ENCODE results near the gene ARHGEF7. TPM values are rescaled to one million over a fixed set of nuclear protein-coding genes. Genes with fewer than 3 reads are reported as not detected.

Gene ARHGEF7
- total RNA-seq, 1 donor from 2014 or later, result 63.7 TPM

GRCh38 chr13:111204438-111205177 is 89.5 kb downstream of the ARHGEF7 start:
- TF ChIP-seq, protein P1, sequence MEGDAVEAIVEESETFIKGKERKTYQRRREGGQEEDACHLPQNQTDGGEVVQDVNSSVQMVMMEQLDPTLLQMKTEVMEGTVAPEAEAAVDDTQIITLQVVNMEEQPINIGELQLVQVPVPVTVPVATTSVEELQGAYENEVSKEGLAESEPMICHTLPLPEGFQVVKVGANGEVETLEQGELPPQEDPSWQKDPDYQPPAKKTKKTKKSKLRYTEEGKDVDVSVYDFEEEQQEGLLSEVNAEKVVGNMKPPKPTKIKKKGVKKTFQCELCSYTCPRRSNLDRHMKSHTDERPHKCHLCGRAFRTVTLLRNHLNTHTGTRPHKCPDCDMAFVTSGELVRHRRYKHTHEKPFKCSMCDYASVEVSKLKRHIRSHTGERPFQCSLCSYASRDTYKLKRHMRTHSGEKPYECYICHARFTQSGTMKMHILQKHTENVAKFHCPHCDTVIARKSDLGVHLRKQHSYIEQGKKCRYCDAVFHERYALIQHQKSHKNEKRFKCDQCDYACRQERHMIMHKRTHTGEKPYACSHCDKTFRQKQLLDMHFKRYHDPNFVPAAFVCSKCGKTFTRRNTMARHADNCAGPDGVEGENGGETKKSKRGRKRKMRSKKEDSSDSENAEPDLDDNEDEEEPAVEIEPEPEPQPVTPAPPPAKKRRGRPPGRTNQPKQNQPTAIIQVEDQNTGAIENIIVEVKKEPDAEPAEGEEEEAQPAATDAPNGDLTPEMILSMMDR (IDR thresholded peaks at IDR 0.05), result no peak
- peak overlapping the region; percentile 4 for H3K4me3 ChIP-seq
- H3K27me3 ChIP-seq (ENCODE audit: low read depth), result no peaks in the 10 kb centered on the region
- no peaks in the 10 kb centered on the region for H3K9me3 ChIP-seq
- peaks cover 44% of the 10 kb centered on the region for H3K4me1 ChIP-seq
- peaks cover 5% of the 10 kb centered on the region for H3K36me3 ChIP-seq
- ATAC-seq (peak; percentile 82 to 83), DNase-seq (peak; percentile 73)
- intact Hi-C loops (cut with DNase I), result no loop called here
- peak overlapping the region; percentile 73 for H3K27ac ChIP-seq

DNA sequence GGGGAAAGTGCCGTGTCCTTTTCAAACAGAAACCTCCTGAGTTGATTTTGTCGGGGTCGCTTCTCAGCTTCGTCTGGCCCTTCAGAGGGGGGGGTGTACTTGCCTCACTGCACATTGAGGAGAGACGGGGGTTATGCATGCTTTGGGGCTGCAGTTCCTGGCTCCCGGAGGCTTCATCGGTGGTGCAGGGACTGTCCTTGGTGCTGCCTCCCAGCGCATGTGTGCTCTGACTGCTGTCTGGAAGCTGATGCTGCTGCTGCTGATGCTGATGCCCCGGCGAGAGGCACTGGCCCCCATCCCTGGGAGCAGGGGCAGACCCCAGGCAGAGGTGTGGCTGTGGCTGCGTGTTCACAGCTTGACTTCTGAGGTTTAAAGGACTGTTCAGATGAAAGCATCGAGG is 91.0 kb downstream of the ARHGEF7 start:
- Histone ChIP-seq H3K27ac (no peak overlapping the region), H3K27me3 (ENCODE audit: low read depth) (no peaks in the 10 kb centered on the region), H3K36me3 (peaks cover 5% of the 10 kb centered on the region), H3K9me3 (no peaks in the 10 kb centered on the region), H3K4me3 (no peak overlapping the region), H3K4me1 (peaks cover 59% of the 10 kb centered on the region)
- TF ChIP-seq, protein P1 (IDR thresholded peaks at IDR 0.05), result no peak
- ATAC-seq (no peak), DNase-seq (no peak)
- intact Hi-C loops (cut with DNase I), result no loop called here

- H3K36me3 ChIP-seq, result peaks cover 5% of the 10 kb centered on the region
- TF ChIP-seq, protein P1 (IDR thresholded peaks at IDR 0.05), result no peak
- DNase-seq (no peak), ATAC-seq (no peak)
- intact Hi-C loops (cut with DNase I), result no loop called here
- H3K27me3 ChIP-seq (ENCODE audit: low read depth), result no peaks in the 10 kb centered on the region
- peaks cover 47% of the 10 kb centered on the region for H3K4me1 ChIP-seq
- H3K27ac ChIP-seq, result no peak overlapping the region
- H3K9me3 ChIP-seq, result no peaks in the 10 kb centered on the region
- no peak overlapping the region for H3K4me3 ChIP-seq
Measured at GRCh38 chr13:111209613-111210012, 94.5 kb downstream of the ARHGEF7 start.

- ATAC-seq (no peak), DNase-seq (no peak)
- H3K4me1 ChIP-seq, result peaks cover 43% of the 10 kb centered on the region
- no peak overlapping the region for H3K4me3 ChIP-seq
- H3K36me3 ChIP-seq, result peaks cover 5% of the 10 kb centered on the region
- TF ChIP-seq, protein P1 (IDR thresholded peaks at IDR 0.05), result no peak
- H3K27ac ChIP-seq, result peak overlapping the region; percentile 51
- no peaks in the 10 kb centered on the region for H3K27me3 ChIP-seq (ENCODE audit: low read depth)
- H3K9me3 ChIP-seq, result no peaks in the 10 kb centered on the region
- intact Hi-C loops (cut with DNase I), result no loop called here
Measured at GRCh38 chr13:111210091-111210490, 95.0 kb downstream of the ARHGEF7 start.

- H3K4me1 ChIP-seq, result peaks cover 49% of the 10 kb centered on the region
- H3K36me3 ChIP-seq, result peaks cover 5% of the 10 kb centered on the region
- no peaks in the 10 kb centered on the region for H3K9me3 ChIP-seq
- peak overlapping the region; percentile 9 for H3K4me3 ChIP-seq
- DNase-seq (peak; percentile 75), ATAC-seq (peak; percentile 88 to 90)
- TF ChIP-seq, protein P1 (IDR thresholded peaks at IDR 0.05), result no peak
- intact Hi-C loops (cut with DNase I), result no loop called here
- no peaks in the 10 kb centered on the region for H3K27me3 ChIP-seq (ENCODE audit: low read depth)
- H3K27ac ChIP-seq, result peak overlapping the region; percentile 51
Measured at GRCh38 chr13:111210544-111211469, 95.7 kb downstream of the ARHGEF7 start.

All from lower lobe of right lung (tissue), 2 donors.